HepG2 (cell line): ENCODE measurements around the gene BMP2K. TPM values are rescaled to one million over a fixed set of nuclear protein-coding genes. Genes with fewer than 3 reads are reported as not detected.

Experiments used
- ATAC-seq: fragments of 200-7000 bp; cut with Tn5 transposase; 3 replicates; pipeline ENCODE4 v1.9.1; 2020; ENCODE audit warnings: mild to moderate bottlenecking, moderate library complexity
- BruUV-seq: library from RNA; stranded (reverse); fragments of 400-500 nt; replicated peaks from 2 replicates; lab custom pipeline; 2021; lab: Mats Ljungman, UMichigan
- CTCF ChIA-PET: fragments of 300-600 bp; formaldehyde crosslinking; extraction: SDS; loops from one replicate; lab custom pipeline; 2021; ENCODE audit warnings: low total read pairs, inconsistent platforms, low intra/inter-chr PET ratio; lab: Yijun Ruan, JAX
- POLR2A ChIA-PET: fragments of 350-600 bp; sonication (Branson Sonifier 250); formaldehyde crosslinking; loops from one replicate; lab custom pipeline; 2020; ENCODE audit warnings: antibody characterized with exemption, inconsistent platforms; lab: Yijun Ruan, JAX
- DNase-seq: peaks from one replicate; pipeline ENCODE4 v3.0.0-alpha.2; 2015; ENCODE audit warnings: low spot score
- FAIRE-seq: peaks from 3 replicates; lab custom pipeline; 2011; peaks lifted over from hg19 to GRCh38; lab: Jason Lieb, UNC
- H2AFZ ChIP-seq: one replicate; pipeline ENCODE4 v1.6.1; 2011; ENCODE audit warnings: low read length, inconsistent platforms
- H3K27ac ChIP-seq: fragments of 300-600 bp; 3 replicates; pipeline ENCODE4 v1.8.0; 2011; ENCODE audit warnings: mixed run types, mild to moderate bottlenecking, mixed read lengths, low read length, inconsistent platforms; ENCODE audit not compliant: insufficient read depth; ENCODE audit errors: extremely low read length
- H3K27me3 ChIP-seq, 2 experiments: fragments of 200-600 bp in 1 of 2; 2 replicates in 1 of 2; 3 replicates in 1 of 2; pipeline versions ENCODE4 v1.6.0 to v1.8.0; 2011; ENCODE audit warnings: low read length in 2 of 2, mild to moderate bottlenecking in 2 of 2, moderate library complexity in 2 of 2, inconsistent platforms in 1 of 2; ENCODE audit not compliant: insufficient read depth in 2 of 2, control insufficient read depth in 1 of 2
- H3K36me3 ChIP-seq, 2 experiments: fragments of 200-600 bp in 1 of 2; replicated peaks in 1 of 2; 2 replicates in 1 of 2; 3 replicates in 1 of 2; pipeline versions ENCODE4 v1.5.1 to v1.8.0; 2011; ENCODE audit warnings: low read length in 2 of 2, inconsistent platforms in 1 of 2; ENCODE audit not compliant: insufficient read depth in 2 of 2, control insufficient read depth in 1 of 2
- H3K4me1 ChIP-seq: 2 replicates; pipeline ENCODE4 v1.5.1; 2012; ENCODE audit warnings: low read length, inconsistent platforms; ENCODE audit not compliant: insufficient read depth
- H3K4me2 ChIP-seq: 2 replicates; pipeline ENCODE4 v1.6.0; 2011; ENCODE audit warnings: low read depth, low read length, inconsistent platforms
- H3K4me3 ChIP-seq, 3 experiments: fragments of 200-600 bp in 1 of 3; sonication (generic), shearing (Covaris generic) in 1 of 3; replicated peaks in 1 of 3; 2 replicates each; pipeline ENCODE4 v1.5.1; 2011 to 2016; ENCODE audit warnings: low read length in 3 of 3, inconsistent platforms in 2 of 3, low read depth in 2 of 3, mild to moderate bottlenecking in 2 of 3, control low read depth in 1 of 3, mixed read lengths in 1 of 3; ENCODE audit not compliant: insufficient read depth in 1 of 3
- H3K79me2 ChIP-seq: one replicate; pipeline ENCODE4 v1.6.1; 2011; ENCODE audit warnings: low read length, inconsistent platforms; ENCODE audit not compliant: insufficient read depth
- H3K9ac ChIP-seq: 2 replicates; pipeline ENCODE4 v1.6.0; 2011; ENCODE audit warnings: mild to moderate bottlenecking, low read depth, low read length, inconsistent platforms; ENCODE audit not compliant: insufficient read depth
- H3K9me3 ChIP-seq: 2 replicates; pipeline ENCODE4 v1.5.1; 2012; ENCODE audit warnings: mild to moderate bottlenecking, low read length
- H4K20me1 ChIP-seq: 2 replicates; pipeline ENCODE4 v1.6.0; 2011; ENCODE audit warnings: inconsistent platforms, mild to moderate bottlenecking, low read length, moderate library complexity; ENCODE audit not compliant: insufficient read depth
- CEBPG ChIP-seq: IDR thresholded peaks from 2 replicates; pipeline ENCODE4 v1.6.1; 2016
- FOXC1 ChIP-seq: sonication (generic); formaldehyde crosslinking; IDR thresholded peaks from 2 replicates; pipeline ENCODE4 v1.8.0; 2022; ENCODE audit warnings: mild to moderate bottlenecking, missing genetic modification reagents, borderline replicate concordance
- ZBTB7A ChIP-seq: sonication (generic); formaldehyde crosslinking; IDR thresholded peaks from 2 replicates; pipeline ENCODE4 v1.8.0; 2022; ENCODE audit warnings: mild to moderate bottlenecking, missing genetic modification reagents
- WGBS: methylation state at CpG from one replicate; pipeline ENCODE4 v1.1.6; 2017; ENCODE audit warnings: low lambda C conversion rate; 5-methylcytosine and 5-hydroxymethylcytosine counted together
- in situ Hi-C: cut with HindIII; loops from 2 replicates; pipeline ENCODE4 v1.10.0; 2017; ENCODE audit warnings: low pct_unique_long_range_greater_than_20kb; ENCODE audit not compliant: extremely low pct_ligation_motif_present
- intact Hi-C: fragments of 100-400 bp; cut with micrococcal nuclease; formaldehyde crosslinking; loops from one replicate; pipeline ENCODE4 v1.10.0; 2022; ENCODE audit not compliant: unreplicated experiment
- polyA plus RNA-seq, 8 experiments: library from polyadenylated mRNA; depleted of rRNA in 3 of 8; stranded (reverse) in 7 of 8; unstranded in 1 of 8; fragments of >200 nt; fragmentation: Illumina TruSeq in 4 of 8; extraction: Trizol in 4 of 8; gene quantifications; 2 replicates each; pipeline versions ENCODE4 v1.2.1 to v1.2.3, GENCODE V29; 2011 to 2016; ENCODE audit warnings: low read depth in 4 of 8, missing spikeins in 1 of 8, mixed read lengths in 1 of 8; ENCODE audit not compliant: insufficient read depth in 1 of 8
- total RNA-seq, 5 experiments: library from RNA; depleted of rRNA; stranded (reverse); fragments of >200 nt; fragmentation: Illumina TruSeq; extraction: Trizol; gene quantifications; 2 replicates each; pipeline ENCODE4 v1.2.3, GENCODE V29; 2016; ENCODE audit warnings: low read depth in 1 of 5
- TF ChIP-seq, protein P1 (sequence below): sonication (generic); formaldehyde crosslinking; IDR thresholded peaks from 2 replicates; pipeline ENCODE4 v1.4.0; 2020; ENCODE audit warnings: missing genetic modification reagents
- TF ChIP-seq, protein P2 (sequence below): sonication (generic); formaldehyde crosslinking; IDR thresholded peaks from 2 replicates; pipeline ENCODE4 v1.5.1; 2020; ENCODE audit warnings: missing genetic modification reagents, mild to moderate bottlenecking, borderline replicate concordance
- TF ChIP-seq, protein P3 (sequence below): sonication (generic); formaldehyde crosslinking; IDR thresholded peaks from 2 replicates; pipeline ENCODE4 v1.4.0; 2020; ENCODE audit warnings: mild to moderate bottlenecking, missing genetic modification reagents

The BMP2K gene
- total and polyA plus RNA-seq, 2 of the 13 experiments (the other 11 are each of a cell fraction or from before 2014, with no cell fraction given) = 8.6 to 15.2 TPM

DNA sequence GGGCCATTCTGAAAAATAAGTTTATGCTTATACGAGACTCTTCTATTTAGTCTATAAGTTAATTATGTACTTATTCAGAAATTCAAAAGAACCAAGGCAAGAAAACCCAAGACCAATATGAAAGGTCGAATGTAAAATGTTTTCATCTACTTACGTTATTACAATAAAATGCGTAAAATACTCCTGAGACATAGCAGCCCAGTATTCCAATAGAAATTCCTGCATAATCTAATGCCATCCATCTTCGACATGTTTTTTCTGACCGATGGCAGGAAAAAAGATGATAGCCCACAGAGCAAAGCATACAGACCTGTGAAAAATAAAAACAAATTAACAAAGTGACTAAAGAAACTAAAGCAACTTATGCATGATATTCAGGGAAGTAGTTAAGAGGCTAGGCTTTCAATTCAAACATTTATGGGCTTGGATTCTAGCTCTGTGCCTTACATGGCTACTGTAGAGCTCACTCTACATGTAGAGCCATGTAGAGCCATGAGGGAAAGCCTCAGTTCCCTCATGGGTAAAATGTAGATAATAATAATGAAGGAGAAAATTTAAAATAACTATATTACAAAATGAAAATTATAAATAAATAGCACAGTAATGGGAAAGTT lies 154.0 kb downstream of the BMP2K start:
- ATAC-seq (no peak), FAIRE-seq (no peak), DNase-seq (no peak)
- no peaks in the 10 kb centered on the region for H3K9me3 ChIP-seq
- TF ChIP-seq, protein P1, sequence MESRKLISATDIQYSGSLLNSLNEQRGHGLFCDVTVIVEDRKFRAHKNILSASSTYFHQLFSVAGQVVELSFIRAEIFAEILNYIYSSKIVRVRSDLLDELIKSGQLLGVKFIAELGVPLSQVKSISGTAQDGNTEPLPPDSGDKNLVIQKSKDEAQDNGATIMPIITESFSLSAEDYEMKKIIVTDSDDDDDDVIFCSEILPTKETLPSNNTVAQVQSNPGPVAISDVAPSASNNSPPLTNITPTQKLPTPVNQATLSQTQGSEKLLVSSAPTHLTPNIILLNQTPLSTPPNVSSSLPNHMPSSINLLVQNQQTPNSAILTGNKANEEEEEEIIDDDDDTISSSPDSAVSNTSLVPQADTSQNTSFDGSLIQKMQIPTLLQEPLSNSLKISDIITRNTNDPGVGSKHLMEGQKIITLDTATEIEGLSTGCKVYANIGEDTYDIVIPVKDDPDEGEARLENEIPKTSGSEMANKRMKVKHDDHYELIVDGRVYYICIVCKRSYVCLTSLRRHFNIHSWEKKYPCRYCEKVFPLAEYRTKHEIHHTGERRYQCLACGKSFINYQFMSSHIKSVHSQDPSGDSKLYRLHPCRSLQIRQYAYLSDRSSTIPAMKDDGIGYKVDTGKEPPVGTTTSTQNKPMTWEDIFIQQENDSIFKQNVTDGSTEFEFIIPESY (CRISPR knock-in tag) = no peak
- TF ChIP-seq, protein P2, sequence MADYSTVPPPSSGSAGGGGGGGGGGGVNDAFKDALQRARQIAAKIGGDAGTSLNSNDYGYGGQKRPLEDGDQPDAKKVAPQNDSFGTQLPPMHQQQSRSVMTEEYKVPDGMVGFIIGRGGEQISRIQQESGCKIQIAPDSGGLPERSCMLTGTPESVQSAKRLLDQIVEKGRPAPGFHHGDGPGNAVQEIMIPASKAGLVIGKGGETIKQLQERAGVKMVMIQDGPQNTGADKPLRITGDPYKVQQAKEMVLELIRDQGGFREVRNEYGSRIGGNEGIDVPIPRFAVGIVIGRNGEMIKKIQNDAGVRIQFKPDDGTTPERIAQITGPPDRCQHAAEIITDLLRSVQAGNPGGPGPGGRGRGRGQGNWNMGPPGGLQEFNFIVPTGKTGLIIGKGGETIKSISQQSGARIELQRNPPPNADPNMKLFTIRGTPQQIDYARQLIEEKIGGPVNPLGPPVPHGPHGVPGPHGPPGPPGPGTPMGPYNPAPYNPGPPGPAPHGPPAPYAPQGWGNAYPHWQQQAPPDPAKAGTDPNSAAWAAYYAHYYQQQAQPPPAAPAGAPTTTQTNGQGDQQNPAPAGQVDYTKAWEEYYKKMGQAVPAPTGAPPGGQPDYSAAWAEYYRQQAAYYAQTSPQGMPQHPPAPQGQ (CRISPR knock-in tag) = no peak
- TF ChIP-seq, protein P3, sequence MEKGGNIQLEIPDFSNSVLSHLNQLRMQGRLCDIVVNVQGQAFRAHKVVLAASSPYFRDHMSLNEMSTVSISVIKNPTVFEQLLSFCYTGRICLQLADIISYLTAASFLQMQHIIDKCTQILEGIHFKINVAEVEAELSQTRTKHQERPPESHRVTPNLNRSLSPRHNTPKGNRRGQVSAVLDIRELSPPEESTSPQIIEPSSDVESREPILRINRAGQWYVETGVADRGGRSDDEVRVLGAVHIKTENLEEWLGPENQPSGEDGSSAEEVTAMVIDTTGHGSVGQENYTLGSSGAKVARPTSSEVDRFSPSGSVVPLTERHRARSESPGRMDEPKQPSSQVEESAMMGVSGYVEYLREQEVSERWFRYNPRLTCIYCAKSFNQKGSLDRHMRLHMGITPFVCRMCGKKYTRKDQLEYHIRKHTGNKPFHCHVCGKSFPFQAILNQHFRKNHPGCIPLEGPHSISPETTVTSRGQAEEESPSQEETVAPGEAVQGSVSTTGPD (CRISPR knock-in tag) = no peak
- TF ChIP-seq ZBTB7A (no peak), CEBPG (CRISPR knock-in tag) (no peak), FOXC1 (no peak)
- WGBS = 95% methylated on average over 6 of the region's 6 CpGs
- H2AFZ ChIP-seq = no peak overlapping the region
- H3K79me2 ChIP-seq = no peaks in the 10 kb centered on the region
- no peaks in the 10 kb centered on the region for H3K27me3 ChIP-seq
- H3K4me1 ChIP-seq = peaks cover 7% of the 10 kb centered on the region
- no TSS peak for BruUV-seq
- intact Hi-C loops (loop anchor here (1.0 kb wide), 1 partner anchor 32 kb away; no protein-coding TSS in a partner anchor), in situ Hi-C loops (no loop called here)
- no peaks in the 10 kb centered on the region for H4K20me1 ChIP-seq
- ChIA-PET CTCF (no interaction called here), POLR2A (no interaction called here)
- no peak overlapping the region for H3K4me2 ChIP-seq
- H3K36me3 ChIP-seq = no peaks in the 10 kb centered on the region; a peak in 2 of 5 replicates
- H3K27ac ChIP-seq = no peak overlapping the region
- no peak overlapping the region for H3K9ac ChIP-seq
- H3K4me3 ChIP-seq = no peak overlapping the region
